HTR-8/SVneo (cell line): ENCODE results near the gene FOXJ1.

Source experiments
- DNase-seq: peaks from one replicate; pipeline ENCODE4 v3.0.0; 2011; ENCODE audit warnings: low spot score, mixed read lengths; ENCODE audit not compliant: insufficient read length
- FAIRE-seq: peaks from 2 replicates; lab custom pipeline; 2011; peaks lifted over from hg19 to GRCh38; lab: Jason Lieb, UNC

FOXJ1 gene

DNA sequence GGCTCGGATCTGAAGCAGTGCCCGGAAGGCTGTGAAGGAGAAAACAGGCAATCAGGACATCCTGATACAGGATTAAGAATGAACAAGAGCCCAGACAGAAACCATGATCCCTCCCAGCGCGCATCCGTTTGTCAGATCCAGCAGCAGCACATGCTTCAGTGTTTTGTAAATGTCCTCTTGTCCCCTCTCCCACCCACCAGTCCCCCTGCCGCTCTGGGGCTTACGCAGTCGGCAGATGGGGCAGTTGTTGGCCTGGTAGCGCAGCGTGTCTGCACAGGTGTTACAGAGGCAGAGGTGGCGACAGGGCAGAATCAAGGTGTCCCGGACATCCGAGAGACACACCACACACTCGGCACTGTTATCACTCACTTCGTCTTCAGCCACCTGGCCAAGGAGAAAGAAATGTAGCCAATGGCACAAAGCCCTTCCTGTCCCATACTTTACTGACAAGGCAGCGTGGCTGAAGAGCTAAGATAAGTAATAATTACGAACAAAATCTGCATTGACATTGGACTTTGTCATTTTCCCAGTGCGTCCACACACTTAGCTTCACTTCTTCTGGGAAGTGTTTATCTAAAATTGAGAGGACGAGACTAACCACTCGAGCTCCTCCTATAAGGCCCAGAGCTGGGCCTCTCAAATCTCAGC lies 20.7 kb upstream of the FOXJ1 start:
- FAIRE-seq, result peak; percentile 31

DNA sequence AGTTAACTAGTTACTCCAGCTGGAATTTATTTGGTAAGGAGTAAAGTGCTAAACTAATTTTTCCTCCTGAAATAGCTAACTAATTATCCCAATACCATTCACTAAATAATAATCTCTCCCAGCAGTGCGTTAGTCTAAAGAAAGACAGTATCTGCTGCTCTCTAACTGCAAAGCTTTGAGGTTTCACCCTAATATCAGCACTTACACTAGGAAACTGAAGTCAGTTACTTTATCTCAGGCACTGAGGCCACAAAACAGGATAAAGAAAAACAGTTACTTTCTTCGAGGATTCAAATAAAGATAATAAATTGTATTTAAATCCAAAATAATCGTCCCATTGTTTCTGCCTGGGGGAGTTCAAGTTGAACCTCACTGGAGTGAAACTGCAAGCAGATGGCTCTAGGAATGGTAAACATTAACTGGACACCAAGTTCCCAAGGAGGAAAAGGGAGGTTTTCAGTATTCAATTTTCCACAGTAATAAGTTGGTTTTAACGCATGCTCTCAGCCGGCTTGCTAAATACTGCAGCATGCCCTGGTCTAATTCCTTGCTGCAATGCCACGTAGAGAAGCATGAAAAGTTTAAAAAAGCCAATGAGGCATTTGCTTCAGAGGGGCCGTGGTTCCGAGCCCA lies 20.0 kb upstream of the FOXJ1 start:
- no peak for DNase-seq
- no peak for FAIRE-seq

More for the DNA sequence above, 20.7 kb upstream of the FOXJ1 start:
- DNase-seq, result no peak

- FAIRE-seq (no peak), DNase-seq (no peak)
These were observed 18.1 kb upstream of the FOXJ1 start for GRCh38 chr17:76159157-76159556.

- FAIRE-seq (no peak), DNase-seq (no peak)
These were observed 16.7 kb upstream of the FOXJ1 start for GRCh38 chr17:76157759-76158158.

GRCh38 chr17:76156662-76156991 lies 15.6 kb upstream of the FOXJ1 start:
- FAIRE-seq (no peak), DNase-seq (no peak)

DNA sequence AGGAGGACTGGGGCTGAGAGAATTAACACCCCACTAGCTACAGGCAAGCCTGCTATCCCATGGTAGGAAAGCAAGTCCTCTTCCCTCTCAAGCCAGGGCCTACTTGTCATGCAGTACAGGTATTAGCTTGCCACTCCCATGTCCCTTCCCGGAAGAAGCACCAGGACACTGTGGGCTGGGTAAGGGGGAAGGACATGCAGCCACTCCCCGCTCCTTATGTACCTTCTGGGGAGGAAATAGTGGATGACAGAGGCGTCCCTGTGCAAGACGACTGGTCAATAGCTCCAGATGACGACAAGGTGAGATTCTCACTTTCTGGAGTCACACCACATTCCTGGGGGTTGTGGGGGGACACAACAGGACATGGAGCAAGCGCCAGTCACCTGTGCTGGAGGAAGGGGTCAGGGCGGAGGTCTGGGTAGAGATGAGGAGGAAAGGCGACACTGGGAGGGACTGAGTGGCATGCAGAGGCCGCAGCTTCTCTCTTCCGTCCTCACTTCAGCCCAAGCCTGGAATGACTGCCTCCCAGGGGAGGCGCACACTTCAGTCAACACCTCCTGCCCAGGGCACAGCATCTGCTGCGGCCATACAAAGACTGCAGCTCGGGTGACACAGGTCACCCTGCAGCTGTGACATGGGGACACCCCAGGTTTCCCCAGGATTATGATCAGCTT lies 15.1 kb upstream of the FOXJ1 start:
- DNase-seq, result no peak
- no peak for FAIRE-seq

- FAIRE-seq (no peak), DNase-seq (no peak)
These were observed 14.1 kb upstream of the FOXJ1 start for GRCh38 chr17:76154936-76155845.

DNA sequence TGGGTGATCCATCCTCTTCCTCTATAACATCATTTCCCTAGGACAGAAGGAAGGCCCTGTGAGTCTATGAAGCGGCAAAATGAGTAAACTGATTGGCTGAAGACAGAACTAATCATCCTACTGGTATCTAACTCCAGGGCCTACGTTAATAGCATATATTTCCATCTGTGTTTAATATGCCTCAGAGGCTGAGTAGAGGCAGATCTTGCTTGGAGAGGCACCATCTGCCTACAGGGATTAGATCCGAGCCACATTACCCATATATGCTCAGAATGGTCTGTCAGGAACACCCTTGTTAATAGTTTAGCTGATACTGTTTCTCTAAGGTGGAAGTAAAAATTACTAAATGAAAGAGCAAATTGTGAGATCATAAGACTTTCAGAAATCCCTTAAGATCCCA lies 13.2 kb upstream of the FOXJ1 start:
- no peak for FAIRE-seq

DNA sequence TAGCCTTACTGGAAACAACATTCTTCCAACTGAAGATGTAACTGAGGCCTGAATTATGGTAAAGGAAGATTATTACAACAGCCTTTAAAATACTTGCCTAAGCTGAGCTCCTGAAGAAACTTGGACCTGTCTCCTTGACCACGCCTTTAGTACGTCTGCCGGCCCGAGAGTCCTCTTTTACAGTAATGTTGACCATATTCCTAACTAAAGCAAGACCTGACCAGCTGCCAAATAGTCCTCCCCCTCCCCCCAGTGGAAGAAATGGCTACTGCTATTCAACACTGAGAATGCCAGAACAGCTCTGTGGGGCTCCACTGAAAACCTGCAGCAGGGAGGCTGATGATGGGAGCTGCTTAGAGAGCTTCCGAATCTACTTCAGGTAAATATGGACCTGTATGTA lies 12.6 kb upstream of the FOXJ1 start:
- no peak for FAIRE-seq

More for the DNA sequence above, 13.2 kb upstream of the FOXJ1 start:
- DNase-seq, result no peak

GRCh38 chr17:76153202-76153601 lies 12.2 kb upstream of the FOXJ1 start:
- FAIRE-seq (no peak), DNase-seq (no peak)

More for the DNA sequence above, 12.6 kb upstream of the FOXJ1 start:
- DNase-seq, result no peak

- no peak for DNase-seq
- no peak for FAIRE-seq
These were observed 11.5 kb upstream of the FOXJ1 start for GRCh38 chr17:76152591-76152990.

GRCh38 chr17:76151896-76152454 lies 10.9 kb upstream of the FOXJ1 start:
- FAIRE-seq (no peak), DNase-seq (no peak)

GRCh38 chr17:76150712-76151622 lies 9.9 kb upstream of the FOXJ1 start:
- no peak for DNase-seq
- FAIRE-seq, result no peak

- FAIRE-seq (no peak), DNase-seq (no peak)
These were observed 8.2 kb upstream of the FOXJ1 start for GRCh38 chr17:76149214-76149613.

- FAIRE-seq, result no peak
- DNase-seq, result no peak
These were observed 6.9 kb upstream of the FOXJ1 start for GRCh38 chr17:76148015-76148326.

DNA sequence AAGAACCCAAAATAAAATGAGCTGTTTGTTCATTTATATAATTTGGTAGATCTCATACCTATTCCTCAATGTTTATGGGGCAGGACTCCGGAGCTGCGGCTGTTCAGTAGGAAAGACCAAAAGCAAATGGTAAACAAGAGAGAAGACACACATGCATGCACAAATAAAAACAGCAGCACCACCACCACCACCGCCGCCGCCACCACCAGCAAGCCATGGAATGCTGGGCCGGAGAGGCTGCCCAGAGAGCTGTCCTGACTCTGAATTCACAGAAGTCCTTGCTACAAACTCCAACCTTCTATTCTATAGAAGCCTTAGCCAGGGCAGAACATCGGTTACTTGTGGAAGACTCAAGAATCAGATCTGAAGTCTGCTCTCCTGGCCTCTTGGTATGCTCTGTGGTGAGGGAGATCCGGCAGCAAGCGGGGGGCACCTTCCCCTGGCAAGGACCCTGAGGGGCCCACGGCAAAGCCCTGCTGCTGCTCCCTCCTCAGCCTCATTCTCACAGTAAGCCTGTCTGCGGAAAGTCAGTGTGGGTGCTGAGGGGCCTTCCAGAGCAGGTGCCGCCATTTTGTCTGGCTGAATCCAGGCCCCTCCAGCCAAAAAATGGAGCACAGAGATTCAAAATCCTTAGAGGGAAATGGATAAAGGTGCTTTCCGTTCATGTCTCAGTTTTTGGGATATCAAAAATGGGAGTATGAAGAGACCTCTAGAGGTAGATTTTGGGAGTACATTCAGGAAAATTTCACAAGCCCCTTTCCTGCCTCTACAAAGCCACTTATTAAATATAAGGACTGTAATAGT lies 6.4 kb upstream of the FOXJ1 start:
- DNase-seq (peak; percentile 59), FAIRE-seq (no peak)

DNA sequence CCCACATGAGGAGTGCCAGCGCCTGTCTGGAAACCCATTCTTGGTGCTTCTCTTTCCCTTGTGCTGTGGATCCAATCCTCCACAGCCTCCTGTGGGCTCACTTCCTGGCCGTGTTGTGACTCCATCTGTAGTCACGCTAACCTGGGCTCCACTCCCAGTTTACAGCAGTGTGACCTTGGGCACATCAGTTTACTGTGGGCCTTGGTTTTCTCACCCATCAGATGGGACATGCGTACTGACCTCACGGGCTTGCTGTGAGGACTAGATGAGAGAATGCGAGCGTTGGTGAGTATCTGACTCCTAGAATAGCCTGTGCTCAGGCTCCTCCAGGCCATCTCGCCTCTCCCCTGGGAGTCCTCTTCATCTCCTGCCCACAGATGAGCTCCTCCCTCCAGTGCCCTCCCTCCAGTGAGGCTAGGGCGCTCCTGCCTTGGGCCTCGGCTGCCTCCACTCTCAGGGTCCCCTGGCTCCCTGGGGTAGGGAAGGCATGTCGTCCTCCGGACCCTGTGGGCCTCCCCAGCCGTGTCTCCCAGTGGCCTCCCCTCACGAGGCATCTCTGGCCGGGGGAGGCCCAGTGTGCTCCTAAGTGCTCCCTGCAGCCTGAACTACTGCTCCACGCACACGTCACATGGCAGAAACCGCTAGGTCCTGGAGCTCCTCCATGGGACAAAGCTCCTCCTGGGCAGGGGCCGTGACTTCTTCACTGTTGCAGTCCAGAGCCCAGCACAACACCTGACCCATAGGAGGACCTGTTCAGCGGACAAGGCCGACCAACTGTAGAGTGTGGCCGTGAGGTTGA lies 5.2 kb upstream of the FOXJ1 start:
- no peak for DNase-seq
- peak; percentile 13 for FAIRE-seq
